GM12872 (cell line): ENCODE data around the gene SAP25.

Source experiments
- CTCF ChIP-seq: IDR thresholded peaks from 3 replicates; pipeline ENCODE4 v1.5.1; 2011; ENCODE audit warnings: low read depth, mild to moderate bottlenecking, low read length, moderate library complexity; ENCODE audit not compliant: insufficient read depth

Gene SAP25

GRCh38 chr7:100573691-100574361 lies at the start of gene SAP25:
Gene SAP25, minus strand, starts transcription at chr7:100573900. Its CDS starts 158 bp downstream, at chr7:100573742.
- TF ChIP-seq CTCF = no peak

- no peak for TF ChIP-seq CTCF
These were observed 47.9 kb upstream of the SAP25 start for GRCh38 chr7:100621554-100621953.

- TF ChIP-seq CTCF = no peak
These were observed 47.1 kb upstream of the SAP25 start for GRCh38 chr7:100620804-100621203.

- no peak for TF ChIP-seq CTCF
These were observed 46.5 kb upstream of the SAP25 start for GRCh38 chr7:100620239-100620638.

GRCh38 chr7:100614308-100614861 lies 40.7 kb upstream of the SAP25 start:
- TF ChIP-seq CTCF = no peak

GRCh38 chr7:100613412-100614175 lies 39.9 kb upstream of the SAP25 start:
- no peak for TF ChIP-seq CTCF

GRCh38 chr7:100612730-100613390 lies 39.2 kb upstream of the SAP25 start:
- TF ChIP-seq CTCF = peak; percentile 32; the same call in 2 of the 3 replicates
